Measurements from ENCODE around the gene CRYAB. TPM values are rescaled to one million over a fixed set of nuclear protein-coding genes. Genes with fewer than 3 reads are reported as not detected.
"Not testable (repeated sequence)": the region's sequence is repeated elsewhere in the genome, so short reads cannot be mapped to it uniquely, and the experiment has no call there.

CRYAB gene
- total RNA-seq, 1 experiment from 2014 or later: not detected

DNA sequence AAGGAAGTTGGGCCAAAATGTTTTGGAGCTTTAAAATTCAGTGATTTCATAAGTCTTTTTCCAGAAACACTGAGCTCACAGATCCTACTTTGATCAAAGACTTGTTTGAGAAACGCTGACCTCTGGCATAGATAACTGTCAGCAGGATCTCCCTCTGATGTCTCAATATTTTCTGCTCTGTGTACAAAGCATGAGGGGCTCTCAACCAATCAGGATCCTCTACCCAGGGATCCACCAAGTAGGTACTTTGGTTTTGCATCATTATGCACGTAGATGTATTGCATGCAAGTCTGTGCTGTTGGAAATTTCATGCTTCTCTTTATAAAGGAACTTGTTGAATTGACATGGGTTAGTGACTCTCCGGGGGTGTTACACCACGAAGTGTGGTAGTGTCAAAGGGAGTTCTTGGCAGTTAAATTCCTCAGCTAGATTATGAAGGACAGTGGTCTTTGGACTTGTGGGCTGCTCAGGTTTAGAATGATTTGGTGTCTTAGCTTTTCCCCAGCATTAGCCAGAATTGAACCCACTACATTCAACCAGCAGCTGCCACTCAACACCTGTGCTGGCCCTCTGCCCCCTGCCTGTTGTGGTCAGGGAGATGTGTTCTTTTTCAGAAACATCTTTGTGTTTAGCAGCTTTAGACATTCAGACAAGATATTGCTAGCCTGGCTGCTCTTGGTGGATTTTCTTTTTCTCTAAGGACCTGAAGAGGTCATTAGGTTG, 23.9 kb upstream of the CRYAB start:
- H3K4me1 ChIP-seq (replicated peaks; ENCODE audit: insufficient read depth): 0 out of 2 replicates have a peak, but pooled peaks cover 8% of the 10 kb centered on the region
- no peak overlapping the region for H3K4me2 ChIP-seq
- BruUV-seq (replicated peaks): no TSS peak
- 0 out of 2 replicates have a peak, but pooled peaks cover 3% of the 10 kb centered on the region for H3K27me3 ChIP-seq (ENCODE audit: insufficient read depth, low read depth)
- no peak overlapping the region for H3K4me3 ChIP-seq
- TF ChIP-seq, protein P1, sequence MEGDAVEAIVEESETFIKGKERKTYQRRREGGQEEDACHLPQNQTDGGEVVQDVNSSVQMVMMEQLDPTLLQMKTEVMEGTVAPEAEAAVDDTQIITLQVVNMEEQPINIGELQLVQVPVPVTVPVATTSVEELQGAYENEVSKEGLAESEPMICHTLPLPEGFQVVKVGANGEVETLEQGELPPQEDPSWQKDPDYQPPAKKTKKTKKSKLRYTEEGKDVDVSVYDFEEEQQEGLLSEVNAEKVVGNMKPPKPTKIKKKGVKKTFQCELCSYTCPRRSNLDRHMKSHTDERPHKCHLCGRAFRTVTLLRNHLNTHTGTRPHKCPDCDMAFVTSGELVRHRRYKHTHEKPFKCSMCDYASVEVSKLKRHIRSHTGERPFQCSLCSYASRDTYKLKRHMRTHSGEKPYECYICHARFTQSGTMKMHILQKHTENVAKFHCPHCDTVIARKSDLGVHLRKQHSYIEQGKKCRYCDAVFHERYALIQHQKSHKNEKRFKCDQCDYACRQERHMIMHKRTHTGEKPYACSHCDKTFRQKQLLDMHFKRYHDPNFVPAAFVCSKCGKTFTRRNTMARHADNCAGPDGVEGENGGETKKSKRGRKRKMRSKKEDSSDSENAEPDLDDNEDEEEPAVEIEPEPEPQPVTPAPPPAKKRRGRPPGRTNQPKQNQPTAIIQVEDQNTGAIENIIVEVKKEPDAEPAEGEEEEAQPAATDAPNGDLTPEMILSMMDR (conservative IDR thresholded peaks at IDR 0.05): no peak
- TF ChIP-seq EZH2 (IDR thresholded peaks at IDR 0.05; ENCODE audit: low read depth): no peak
- no peak overlapping the region for H3K27ac ChIP-seq
- no peaks in the 10 kb centered on the region for H3K79me2 ChIP-seq (ENCODE audit: low read depth)
- H3K9me2 ChIP-seq (ENCODE audit: insufficient read depth): no peaks in the 10 kb centered on the region
- no peak for DNase-seq
- no peaks in the 10 kb centered on the region for H4K20me1 ChIP-seq (ENCODE audit: insufficient read depth)
- intact Hi-C loops (cut with micrococcal nuclease; ENCODE audit: unreplicated experiment): no loop called here
- peaks cover 8% of the 10 kb centered on the region; the same call in 1 of the 2 replicates for H3F3A ChIP-seq (ENCODE audit: insufficient read depth, low read depth)
- no peaks in the 10 kb centered on the region for H3K36me3 ChIP-seq (ENCODE audit: low read depth)
- no peak overlapping the region for H2AFZ ChIP-seq
- POLR2A ChIA-PET (ENCODE audit: unreplicated experiment): no interaction called here
- no peaks in the 10 kb centered on the region for H3K9me3 ChIP-seq (ENCODE audit: insufficient read depth, low read depth)
- CTCF ChIA-PET: interaction anchor here (2.2 kb wide), 1 partner anchor 47 kb away, joined by 14 read pairs; no protein-coding TSS in a partner anchor

DNA sequence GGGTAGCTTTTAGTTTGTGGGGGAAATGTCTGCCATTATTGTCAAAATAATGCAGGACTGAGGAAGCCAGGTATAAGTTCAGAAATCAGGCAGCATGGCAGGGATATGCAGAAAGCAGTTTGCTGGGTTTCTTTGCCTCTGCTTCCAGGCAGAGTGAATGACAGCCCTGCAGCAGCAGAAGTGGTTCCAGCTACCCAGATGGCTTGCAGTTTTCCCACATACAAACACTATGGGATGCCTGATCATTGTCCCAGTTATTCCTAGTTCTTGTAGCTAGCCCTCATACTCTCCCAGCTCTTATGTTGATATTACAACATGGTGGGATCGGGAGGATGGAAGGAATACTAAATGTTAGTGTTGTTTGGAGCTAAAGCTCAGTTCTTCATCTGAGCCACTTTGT, 22.7 kb upstream of the CRYAB start:
- DNase-seq: no peak
- no TSS peak for BruUV-seq (replicated peaks)
- H3K36me3 ChIP-seq (ENCODE audit: low read depth): no peaks in the 10 kb centered on the region
- H2AFZ ChIP-seq: no peak overlapping the region
- ChIA-PET POLR2A (ENCODE audit: unreplicated experiment) (no interaction called here), CTCF (interaction anchor here (2.2 kb wide), 1 partner anchor 48 kb away, joined by 14 read pairs; no protein-coding TSS in a partner anchor)
- no peak overlapping the region for H3K4me2 ChIP-seq
- H3F3A ChIP-seq (ENCODE audit: insufficient read depth, low read depth): peaks cover 8% of the 10 kb centered on the region; the same call in 1 of the 2 replicates
- H3K79me2 ChIP-seq (ENCODE audit: low read depth): no peaks in the 10 kb centered on the region
- no peaks in the 10 kb centered on the region for H3K9me3 ChIP-seq (ENCODE audit: insufficient read depth, low read depth)
- no peaks in the 10 kb centered on the region for H4K20me1 ChIP-seq (ENCODE audit: insufficient read depth)
- no peak overlapping the region for H3K4me3 ChIP-seq
- H3K27ac ChIP-seq: no peak overlapping the region
- 0 out of 2 replicates have a peak, but pooled peaks cover 3% of the 10 kb centered on the region for H3K27me3 ChIP-seq (ENCODE audit: insufficient read depth, low read depth)
- intact Hi-C loops (cut with micrococcal nuclease; ENCODE audit: unreplicated experiment): no loop called here
- H3K9me2 ChIP-seq (ENCODE audit: insufficient read depth): no peaks in the 10 kb centered on the region
- TF ChIP-seq, protein P1 (conservative IDR thresholded peaks at IDR 0.05): no peak
- TF ChIP-seq EZH2 (IDR thresholded peaks at IDR 0.05; ENCODE audit: low read depth): no peak
- H3K4me1 ChIP-seq (replicated peaks; ENCODE audit: insufficient read depth): 0 out of 2 replicates have a peak, but pooled peaks cover 8% of the 10 kb centered on the region

DNA sequence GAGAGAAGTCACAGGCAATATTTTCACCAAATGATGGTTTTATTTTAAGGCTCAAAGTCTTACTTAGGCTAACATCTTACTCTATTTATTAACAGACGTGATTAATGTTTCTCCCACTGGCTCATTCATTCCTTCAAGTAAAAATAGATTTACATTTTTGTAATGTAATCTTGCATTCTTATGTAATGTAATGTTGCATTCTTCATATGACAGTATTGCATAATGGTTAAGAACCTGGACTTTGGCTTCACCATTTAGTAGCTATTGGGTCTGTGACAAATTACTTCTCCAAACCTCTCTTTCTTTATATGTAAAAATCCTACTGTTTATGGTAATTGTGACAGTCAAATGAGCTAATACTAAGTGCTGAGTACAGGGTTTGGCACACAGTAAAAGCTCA, 22.3 kb upstream of the CRYAB start:
- no peak overlapping the region for H3K27ac ChIP-seq
- H3K9me3 ChIP-seq (ENCODE audit: insufficient read depth, low read depth): no peaks in the 10 kb centered on the region
- H3K4me2 ChIP-seq: no peak overlapping the region
- peaks cover 8% of the 10 kb centered on the region; the same call in 1 of the 2 replicates for H3F3A ChIP-seq (ENCODE audit: insufficient read depth, low read depth)
- H3K4me3 ChIP-seq: no peak overlapping the region
- H3K36me3 ChIP-seq (ENCODE audit: low read depth): no peaks in the 10 kb centered on the region
- intact Hi-C loops (cut with micrococcal nuclease; ENCODE audit: unreplicated experiment): no loop called here
- no TSS peak for BruUV-seq (replicated peaks)
- H3K9me2 ChIP-seq (ENCODE audit: insufficient read depth): no peaks in the 10 kb centered on the region
- H4K20me1 ChIP-seq (ENCODE audit: insufficient read depth): no peaks in the 10 kb centered on the region
- no peak overlapping the region for H2AFZ ChIP-seq
- 0 out of 2 replicates have a peak, but pooled peaks cover 8% of the 10 kb centered on the region for H3K4me1 ChIP-seq (replicated peaks; ENCODE audit: insufficient read depth)
- TF ChIP-seq, protein P1 (conservative IDR thresholded peaks at IDR 0.05): no peak
- no peak for TF ChIP-seq EZH2 (IDR thresholded peaks at IDR 0.05; ENCODE audit: low read depth)
- DNase-seq: no peak
- CTCF ChIA-PET: interaction anchor here (2.2 kb wide), 1 partner anchor 48 kb away, joined by 14 read pairs; no protein-coding TSS in a partner anchor
- 0 out of 2 replicates have a peak, but pooled peaks cover 3% of the 10 kb centered on the region for H3K27me3 ChIP-seq (ENCODE audit: insufficient read depth, low read depth)
- H3K79me2 ChIP-seq (ENCODE audit: low read depth): no peaks in the 10 kb centered on the region
- POLR2A ChIA-PET (ENCODE audit: unreplicated experiment): no interaction called here

DNA sequence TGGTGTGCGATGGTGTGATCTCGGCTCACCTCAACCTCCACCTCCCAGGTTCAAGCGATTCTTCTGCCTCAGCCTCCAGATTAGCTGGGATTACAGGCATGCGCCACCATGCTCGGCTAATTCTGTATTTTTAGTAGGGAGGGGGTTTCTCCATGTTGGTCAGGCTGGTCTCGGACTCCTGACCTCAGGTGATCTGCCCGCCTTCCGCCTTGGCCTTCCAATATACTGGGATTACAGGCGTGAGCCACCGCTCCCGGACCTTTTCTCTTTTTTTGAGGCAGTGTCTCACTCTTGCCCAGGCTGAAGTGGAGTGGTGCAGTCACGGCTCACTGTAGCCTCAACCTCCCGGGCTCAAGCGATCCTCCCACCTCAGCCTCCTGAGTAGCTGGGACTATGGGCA, 21.6 kb upstream of the CRYAB start:
- H4K20me1 ChIP-seq (ENCODE audit: insufficient read depth); intact Hi-C loops (cut with micrococcal nuclease; ENCODE audit: unreplicated experiment); H2AFZ ChIP-seq; H3K4me1 ChIP-seq (replicated peaks; ENCODE audit: insufficient read depth); H3F3A ChIP-seq (ENCODE audit: insufficient read depth, low read depth); H3K36me3 ChIP-seq (ENCODE audit: low read depth); H3K27ac ChIP-seq; H3K4me2 ChIP-seq; CTCF ChIA-PET; POLR2A ChIA-PET (ENCODE audit: unreplicated experiment); H3K27me3 ChIP-seq (ENCODE audit: insufficient read depth, low read depth); DNase-seq; H3K9me3 ChIP-seq (ENCODE audit: insufficient read depth, low read depth); H3K9me2 ChIP-seq (ENCODE audit: insufficient read depth); H3K79me2 ChIP-seq (ENCODE audit: low read depth); BruUV-seq (replicated peaks); H3K4me3 ChIP-seq: not testable (repeated sequence)
